HCT116 (cell line): ENCODE results near the gene ZDHHC14. TPM values are rescaled to one million over a fixed set of nuclear protein-coding genes. Genes with fewer than 3 reads are reported as not detected.

Experiments
- ATAC-seq: fragments of 200-7000 bp; cut with Tn5 transposase; 2 replicates; pipeline ENCODE4 v1.9.1; 2020; ENCODE audit warnings: mild to moderate bottlenecking, moderate library complexity
- BruUV-seq: library from RNA; stranded (reverse); fragments of 400-500 nt; replicated peaks from 2 replicates; lab custom pipeline; 2021; lab: Mats Ljungman, UMichigan
- CTCF ChIA-PET: fragments of 300-600 bp; sonication (Branson Sonifier 250); formaldehyde crosslinking; loops from one replicate; lab custom pipeline; 2021; ENCODE audit warnings: antibody characterized with exemption; lab: Charles Lee
- POLR2A ChIA-PET: fragments of 300-600, 350-600 bp; sonication (Branson Sonifier 250); formaldehyde crosslinking; loops from one replicate; lab custom pipeline; 2021; ENCODE audit warnings: antibody characterized with exemption; lab: Charles Lee
- RAD21 ChIA-PET, 2 experiments: fragments of 300-600 bp; sonication (Branson Sonifier 250); formaldehyde crosslinking; loops; one replicate each; lab custom pipeline; 2023; ENCODE audit warnings: low total read pairs in 2 of 2; ENCODE audit not compliant: uncharacterized antibody in 2 of 2, unreplicated experiment in 2 of 2, low non-redundant PET in 1 of 2; lab: Charles Lee
- DNase-seq: peaks from one replicate; pipeline ENCODE4 v3.0.0-alpha.2; 2010; ENCODE audit warnings: low read depth, low spot score
- H2AFZ ChIP-seq: fragments of 200-600 bp; shearing (Covaris generic), sonication (generic); 2 replicates; pipeline ENCODE4 v1.6.1; 2017; ENCODE audit warnings: low read depth, mixed run types, mixed read lengths, antibody characterized with exemption, low read length; ENCODE audit not compliant: poor library complexity, severe bottlenecking
- H3K27ac ChIP-seq: 2 replicates; pipeline ENCODE4 v1.5.1; 2012; ENCODE audit warnings: low read depth, low read length
- H3K27me3 ChIP-seq: fragments of 200-600 bp; sonication (generic); 2 replicates; pipeline ENCODE4 v1.6.1; 2016; ENCODE audit warnings: mixed run types, low read length, mixed read lengths; ENCODE audit not compliant: insufficient read depth
- H3K36me3 ChIP-seq, 2 experiments: fragments of 200-500 bp in 1 of 2; fragments of 200-600 bp in 1 of 2; sonication (Bioruptor generic) in 1 of 2; sonication (generic) in 1 of 2; 2 replicates each; pipeline versions ENCODE4 v1.5.1 to v1.6.1; 2014 to 2016; ENCODE audit warnings: low read length in 2 of 2, inconsistent platforms in 1 of 2, mixed read lengths in 1 of 2, mixed run types in 1 of 2; ENCODE audit not compliant: insufficient read depth in 2 of 2, control insufficient read depth in 1 of 2
- H3K4me1 ChIP-seq, 2 experiments: fragments of 200-600 bp in 1 of 2; sonication (generic) in 1 of 2; 2 replicates each; pipeline versions ENCODE4 v1.5.1 to v1.6.1; 2012 to 2017; ENCODE audit warnings: low read length in 2 of 2, inconsistent platforms in 1 of 2, mild to moderate bottlenecking in 1 of 2, mixed read lengths in 1 of 2, mixed run types in 1 of 2, moderate library complexity in 1 of 2; ENCODE audit not compliant: insufficient read depth in 2 of 2, control insufficient read depth in 1 of 2
- H3K4me2 ChIP-seq: fragments of 200-600 bp; sonication (generic); 2 replicates; pipeline ENCODE4 v1.6.1; 2017; ENCODE audit warnings: mixed run types, low read length, mixed read lengths
- H3K4me3 ChIP-seq, 2 experiments: fragments of 200-600 bp in 1 of 2; sonication (generic) in 1 of 2; replicated peaks in 1 of 2; 2 replicates each; pipeline ENCODE4 v1.5.1; 2011 to 2016; ENCODE audit warnings: low read length in 2 of 2, control low read depth in 1 of 2, low read depth in 1 of 2, mild to moderate bottlenecking in 1 of 2, mixed read lengths in 1 of 2, mixed run types in 1 of 2
- H3K79me2 ChIP-seq: fragments of 200-600 bp; sonication (generic); 2 replicates; pipeline ENCODE4 v1.6.1; 2017; ENCODE audit warnings: mild to moderate bottlenecking, mixed run types, low read length, moderate library complexity, mixed read lengths; ENCODE audit not compliant: insufficient read depth
- H3K9ac ChIP-seq: fragments of 200-600 bp; sonication (generic); 2 replicates; pipeline ENCODE4 v1.6.1; 2016; ENCODE audit warnings: low read length, mixed read lengths
- H3K9me2 ChIP-seq: fragments of 200-600 bp; sonication (generic), shearing (Covaris generic); 2 replicates; pipeline ENCODE4 v1.6.1; 2017; ENCODE audit warnings: mixed run types, mild to moderate bottlenecking, moderate library complexity; ENCODE audit not compliant: insufficient read depth
- H3K9me3 ChIP-seq, 2 experiments: fragments of 200-500 bp in 1 of 2; fragments of 200-600 bp in 1 of 2; sonication (Bioruptor generic) in 1 of 2; sonication (generic) in 1 of 2; 2 replicates each; pipeline ENCODE4 v1.6.1; 2014 to 2017; ENCODE audit warnings: low read length in 2 of 2, mixed read lengths in 2 of 2, inconsistent platforms in 1 of 2, low read depth in 1 of 2, mild to moderate bottlenecking in 1 of 2, mixed run types in 1 of 2, moderate library complexity in 1 of 2; ENCODE audit not compliant: control insufficient read depth in 1 of 2, insufficient read depth in 1 of 2
- H4K20me1 ChIP-seq: fragments of 200-600 bp; sonication (generic), shearing (Covaris generic); 2 replicates; pipeline ENCODE4 v1.6.1; 2017; ENCODE audit warnings: mixed run types, mild to moderate bottlenecking, moderate library complexity; ENCODE audit not compliant: insufficient read depth
- CEBPB ChIP-seq: IDR thresholded peaks from 2 replicates; pipeline ENCODE4 v1.6.1; 2012; ENCODE audit warnings: low read depth
- EGR1 ChIP-seq: IDR thresholded peaks from 2 replicates; pipeline ENCODE4 v1.6.1; 2012; ENCODE audit warnings: low read depth
- ELF1 ChIP-seq: IDR thresholded peaks from 2 replicates; pipeline ENCODE4 v1.6.1; 2012; ENCODE audit warnings: low read depth, borderline replicate concordance
- EZH2 ChIP-seq: fragments of 200-600 bp; sonication (generic); IDR thresholded peaks from 2 replicates; pipeline ENCODE4 v1.6.1; 2017; ENCODE audit warnings: antibody characterized with exemption, mixed run types
- JUND ChIP-seq: IDR thresholded peaks from 2 replicates; pipeline ENCODE4 v1.6.1; 2012
- POLR2A ChIP-seq: IDR thresholded peaks from 2 replicates; pipeline ENCODE4 v1.7.0; 2011; ENCODE audit warnings: borderline replicate concordance; ENCODE audit not compliant: insufficient read depth, insufficient read length; ENCODE audit errors: extremely low read depth
- TCF7L2 ChIP-seq: IDR thresholded peaks from 2 replicates; pipeline ENCODE4 v1.7.0; 2011; ENCODE audit warnings: borderline replicate concordance, inconsistent platforms; ENCODE audit not compliant: insufficient read depth, insufficient read length; ENCODE audit errors: extremely low read depth
- YY1 ChIP-seq: IDR thresholded peaks from 2 replicates; pipeline ENCODE4 v1.6.1; 2011; ENCODE audit warnings: low read length, low read depth, moderate library complexity, mild to moderate bottlenecking; ENCODE audit not compliant: insufficient replicate concordance; ENCODE audit errors: extremely low read depth
- ZBTB33 ChIP-seq: IDR thresholded peaks from 2 replicates; pipeline ENCODE4 v1.6.1; 2011; ENCODE audit warnings: mild to moderate bottlenecking, low read length, moderate library complexity; ENCODE audit not compliant: insufficient replicate concordance; ENCODE audit errors: extremely low read depth
- ZFX ChIP-seq: fragments of 450-650 bp; IDR thresholded peaks from 2 replicates; pipeline ENCODE4 v1.6.1; 2017
- ZNF274 ChIP-seq: fragments of 200-500 bp; sonication (Bioruptor generic); IDR thresholded peaks from 2 replicates; pipeline ENCODE4 v1.6.1; 2014; ENCODE audit warnings: mild to moderate bottlenecking, low read depth, low read length, inconsistent platforms
- intact Hi-C: fragments of 100-400 bp; cut with micrococcal nuclease; formaldehyde crosslinking; loops from 2 replicates; pipeline ENCODE4 v1.10.0; 2022
- total RNA-seq: library from RNA; stranded (reverse); gene quantifications from one replicate; pipeline ENCODE4 v1.2.1, GENCODE V29; 2021; ENCODE audit not compliant: unreplicated experiment
- TF ChIP-seq, protein P1 (sequence below): IDR thresholded peaks from 2 replicates; pipeline ENCODE4 v1.6.1; 2012
- TF ChIP-seq, protein P2 (sequence below): IDR thresholded peaks from 2 replicates; pipeline ENCODE4 v1.6.1; 2012

The ZDHHC14 gene
- total RNA-seq, 1 experiment from 2014 or later: 5.3 TPM

DNA sequence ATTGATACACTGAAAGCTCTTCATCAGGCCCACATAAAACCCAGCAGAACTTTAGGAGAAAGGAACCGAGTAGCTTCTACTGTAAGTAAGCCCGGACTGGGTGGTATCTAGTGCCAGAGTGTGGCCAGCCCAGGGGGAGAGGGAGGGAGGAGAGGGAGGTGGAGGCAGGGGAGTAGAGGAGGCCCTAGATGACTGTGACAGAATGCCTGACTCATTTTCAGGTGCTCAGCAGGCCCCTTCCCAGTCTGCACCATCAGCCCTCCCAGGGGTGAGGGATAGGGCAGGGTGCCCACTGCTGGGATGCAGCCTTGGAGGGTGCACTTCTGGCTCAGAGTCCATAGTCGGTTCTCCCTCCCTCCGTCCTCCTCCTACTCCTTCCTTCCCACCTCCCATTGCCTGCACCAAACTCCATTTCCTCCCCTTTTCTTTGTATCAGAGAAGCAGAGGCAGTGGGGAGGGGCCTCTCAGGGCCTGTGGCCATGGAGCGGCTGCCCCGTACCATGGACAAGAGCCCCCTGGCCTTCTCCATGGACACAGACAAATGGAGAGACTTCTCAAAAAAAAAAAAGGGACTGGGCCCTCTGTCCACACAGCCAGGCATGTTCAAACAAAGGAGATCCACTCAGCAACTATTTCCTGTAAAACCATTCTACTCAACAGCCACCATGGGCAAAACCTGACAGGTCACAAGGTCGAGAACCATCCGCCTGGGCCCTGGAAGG is 257.1 kb downstream of the ZDHHC14 start (continued):
- TF ChIP-seq, protein P1, sequence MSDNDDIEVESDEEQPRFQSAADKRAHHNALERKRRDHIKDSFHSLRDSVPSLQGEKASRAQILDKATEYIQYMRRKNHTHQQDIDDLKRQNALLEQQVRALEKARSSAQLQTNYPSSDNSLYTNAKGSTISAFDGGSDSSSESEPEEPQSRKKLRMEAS: no peak
- no peak for TF ChIP-seq ZNF274

GRCh38 chr6:157638779-157639178 is 257.8 kb downstream of the ZDHHC14 start:
- Histone ChIP-seq H3K79me2 (no peaks in the 10 kb centered on the region), H3K9me2 (no peaks in the 10 kb centered on the region), H2AFZ (no peak overlapping the region), H3K4me1 (no peaks in the 10 kb centered on the region), H3K9ac (no peak overlapping the region), H3K9me3 (no peaks in the 10 kb centered on the region), H3K27ac (no peak overlapping the region), H3K4me3 (no peak overlapping the region), H3K4me2 (no peak overlapping the region), H4K20me1 (no peaks in the 10 kb centered on the region), H3K36me3 (no peaks in the 10 kb centered on the region), H3K27me3 (no peaks in the 10 kb centered on the region)
- ChIA-PET RAD21 (no interaction called here), POLR2A (no interaction called here), CTCF (no interaction called here)
- BruUV-seq: no TSS peak
- intact Hi-C loops: no loop called here
- TF ChIP-seq, protein P2, sequence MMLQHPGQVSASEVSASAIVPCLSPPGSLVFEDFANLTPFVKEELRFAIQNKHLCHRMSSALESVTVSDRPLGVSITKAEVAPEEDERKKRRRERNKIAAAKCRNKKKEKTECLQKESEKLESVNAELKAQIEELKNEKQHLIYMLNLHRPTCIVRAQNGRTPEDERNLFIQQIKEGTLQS: no peak
- no peak for TF ChIP-seq ZBTB33
- TF ChIP-seq TCF7L2: no peak
- TF ChIP-seq EGR1: no peak
- no peak for TF ChIP-seq YY1
- no peak for TF ChIP-seq ELF1
- no peak for TF ChIP-seq CEBPB
- TF ChIP-seq ZFX: no peak
- no peak for TF ChIP-seq JUND
- TF ChIP-seq, protein P1: no peak
- no peak for TF ChIP-seq EZH2
- no peak for TF ChIP-seq POLR2A
- no peak for ATAC-seq
- DNase-seq: no peak
